NCI-H2107 treated with DMSO at 0.1 percent for 48 hours (cell line): ENCODE measurements around the gene VWA8.
"Not testable (repeated sequence)": the region's sequence is repeated elsewhere in the genome, so short reads cannot be mapped to it uniquely, and the experiment has no call there.

Source experiments
- DNase-seq: peaks from one replicate; lab custom pipeline; 2025; ENCODE audit not compliant: unreplicated experiment; lab: John Stamatoyannopoulos, UW

VWA8 gene

GRCh38 chr13:41622432-41623429 is 338.2 kb downstream of the VWA8 start:
- DNase-seq: no peak

- no peak for DNase-seq
Observed at GRCh38 chr13:41621716-41622431, 339.0 kb downstream of the VWA8 start.

- not testable (repeated sequence) for DNase-seq
Observed at GRCh38 chr13:41617633-41618032, 343.3 kb downstream of the VWA8 start.

- no peak for DNase-seq
Observed at GRCh38 chr13:41616151-41616550, 344.8 kb downstream of the VWA8 start.

- no peak for DNase-seq
Observed at GRCh38 chr13:41615528-41615855, 345.4 kb downstream of the VWA8 start.

- DNase-seq: no peak
Observed at GRCh38 chr13:41614671-41615527, 346.0 kb downstream of the VWA8 start.

- DNase-seq: no peak
Observed at GRCh38 chr13:41613984-41614661, 346.8 kb downstream of the VWA8 start.

GRCh38 chr13:41613471-41613870 is 347.4 kb downstream of the VWA8 start:
- DNase-seq: no peak

GRCh38 chr13:41611385-41611784 is 349.5 kb downstream of the VWA8 start:
- DNase-seq: no peak

GRCh38 chr13:41610404-41610803 is 350.5 kb downstream of the VWA8 start:
- peak; percentile 78 for DNase-seq

GRCh38 chr13:41609828-41610227 is 351.1 kb downstream of the VWA8 start:
- DNase-seq: no peak

GRCh38 chr13:41608839-41609177 is 352.1 kb downstream of the VWA8 start:
- DNase-seq: no peak

- DNase-seq: no peak
Observed at GRCh38 chr13:41608111-41608838, 352.6 kb downstream of the VWA8 start.

- no peak for DNase-seq
Observed at GRCh38 chr13:41606646-41607045, 354.3 kb downstream of the VWA8 start.

GRCh38 chr13:41605319-41606285 is 355.3 kb downstream of the VWA8 start:
- no peak for DNase-seq

- DNase-seq: no peak
Observed at GRCh38 chr13:41603917-41604316, 357.0 kb downstream of the VWA8 start.

GRCh38 chr13:41601718-41602445 is 359.0 kb downstream of the VWA8 start:
- DNase-seq: no peak

- no peak for DNase-seq
Observed at GRCh38 chr13:41599619-41600018, 361.3 kb downstream of the VWA8 start.
